Left renal pelvis (tissue), 4 donors: ENCODE data around the gene SNRK. TPM values are rescaled to one million over a fixed set of nuclear protein-coding genes. Genes with fewer than 3 reads are reported as not detected.

Source experiments
- DNase-seq, 4 donors: peaks; one replicate each; pipeline ENCODE4 v3.0.0-alpha.2; 2013; ENCODE audit warnings: low read depth in 4 of 4, low spot score in 3 of 4
- polyA plus RNA-seq, 4 donors: library from polyadenylated mRNA; unstranded; fragments of 120-200 nt; gene quantifications; one replicate each; pipeline ENCODE4 v1.2.1, GENCODE V29; 2013; ENCODE audit not compliant: insufficient read length in 4 of 4

SNRK gene
- polyA plus RNA-seq, 4 donors: 31.0 to 59.5 (median 52.3) TPM

DNA sequence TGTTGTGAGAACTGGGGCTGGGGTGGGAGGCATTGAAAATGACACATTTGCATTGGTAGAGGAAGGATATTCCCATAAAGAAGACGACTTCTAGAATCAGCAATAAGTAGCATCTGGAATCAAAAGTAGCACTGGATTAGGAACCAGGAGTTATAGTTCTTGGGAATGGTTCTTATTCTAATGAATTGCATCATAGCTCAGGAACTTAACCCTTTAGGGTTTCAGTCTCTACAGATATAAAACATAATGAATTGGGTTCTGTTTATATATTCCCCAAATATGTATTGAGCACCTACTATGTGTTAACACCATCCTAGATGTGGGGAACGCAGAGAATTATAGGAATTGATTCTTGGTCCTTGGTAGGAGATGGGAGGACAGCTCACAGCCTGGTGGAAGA is 16.3 kb upstream of the SNRK start:
- no peak for DNase-seq

DNA sequence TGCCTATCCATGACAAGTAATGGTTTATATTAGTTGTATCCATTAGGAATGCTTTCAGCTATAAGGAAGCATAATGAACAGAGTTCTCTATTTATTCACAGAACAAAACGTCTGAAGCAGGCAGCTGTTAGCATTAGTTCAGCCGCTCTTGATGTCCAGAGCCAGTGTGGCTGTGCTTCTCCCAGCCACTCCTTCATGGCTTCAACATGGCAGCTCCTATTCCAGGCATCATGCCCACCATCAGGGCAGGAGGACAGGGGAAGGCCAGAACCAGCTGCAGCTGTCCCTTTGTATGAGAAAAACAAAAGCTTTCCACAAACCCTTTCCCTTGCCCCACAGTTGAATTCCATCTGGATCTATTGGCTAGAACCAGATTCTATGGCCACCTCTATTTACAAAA is 12.9 kb upstream of the SNRK start:
- no peak for DNase-seq

DNA sequence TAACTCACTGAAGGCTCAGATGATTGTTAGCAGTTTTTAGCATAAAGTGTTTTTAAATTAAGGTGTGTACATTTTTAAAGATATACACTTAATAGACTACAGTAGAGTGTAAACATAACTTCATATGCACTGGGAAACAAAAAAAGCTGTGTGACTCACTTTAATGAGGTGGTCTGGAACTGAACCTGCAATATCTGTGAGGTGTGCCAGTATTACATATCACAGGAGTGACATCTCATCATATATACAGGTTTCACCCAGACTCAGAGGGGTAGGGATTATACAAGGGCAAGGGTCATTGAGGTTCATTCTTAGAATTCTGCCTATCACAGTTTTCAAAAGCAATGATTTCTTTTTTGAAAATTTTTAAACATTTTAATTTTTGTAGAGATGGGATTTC is 7.3 kb upstream of the SNRK start:
- no peak for DNase-seq

DNA sequence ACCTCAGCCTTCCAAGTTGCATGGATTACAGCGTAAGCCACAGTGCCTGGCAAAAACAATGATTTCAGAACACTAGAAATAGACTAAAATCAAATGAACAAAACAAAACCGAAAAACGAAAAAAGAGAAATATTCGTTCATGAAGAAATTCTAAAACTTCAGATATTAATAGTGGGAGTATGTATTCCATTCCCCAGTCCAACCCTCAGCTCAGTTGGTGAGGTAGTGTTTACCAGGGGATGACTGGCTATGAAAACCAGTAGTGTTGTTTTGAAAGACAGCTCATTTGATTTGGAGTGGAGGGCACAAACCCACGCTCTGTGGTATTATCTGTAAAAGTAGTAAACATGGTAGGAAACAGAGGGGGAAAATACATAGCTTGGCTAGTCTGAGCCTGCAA is 6.8 kb upstream of the SNRK start:
- DNase-seq: no peak

DNA sequence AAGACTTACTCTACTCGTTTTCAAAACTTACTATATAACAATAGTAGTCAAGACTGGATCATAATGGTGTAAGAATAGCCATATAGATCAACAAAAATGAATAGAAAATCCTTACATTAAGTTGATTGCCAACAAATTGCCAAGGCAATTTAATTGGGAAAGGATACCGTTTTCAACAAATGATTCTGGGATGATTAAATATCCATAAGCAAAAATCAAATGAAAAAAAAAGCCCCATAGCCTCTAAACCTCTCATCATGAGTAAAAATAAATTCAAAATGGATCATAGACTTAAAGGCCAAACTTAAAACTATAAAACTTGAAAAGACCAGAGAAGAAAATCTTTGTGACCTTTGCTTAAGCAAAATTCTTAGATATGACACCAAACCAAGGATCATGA is 5.3 kb upstream of the SNRK start:
- no peak for DNase-seq

DNA sequence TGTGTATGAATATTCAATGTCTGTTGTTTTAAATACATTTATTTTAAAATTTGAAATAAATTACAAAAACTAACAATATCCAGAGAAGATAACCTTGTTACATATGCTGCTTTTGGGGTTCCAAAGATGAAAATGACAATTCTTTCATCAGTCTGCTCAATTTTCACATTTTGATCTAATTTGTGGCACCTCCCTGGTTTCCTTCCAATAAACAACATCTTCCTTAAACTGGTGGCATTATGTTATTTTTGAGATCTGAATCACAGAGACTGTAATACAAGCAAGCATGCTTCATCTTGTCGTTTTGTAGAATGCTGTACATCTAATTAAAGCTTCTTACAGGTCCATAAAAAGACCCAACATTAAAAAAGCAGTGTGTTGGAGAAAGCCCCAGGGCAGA is 2.2 kb upstream of the SNRK start:
- DNase-seq: no peak

DNA sequence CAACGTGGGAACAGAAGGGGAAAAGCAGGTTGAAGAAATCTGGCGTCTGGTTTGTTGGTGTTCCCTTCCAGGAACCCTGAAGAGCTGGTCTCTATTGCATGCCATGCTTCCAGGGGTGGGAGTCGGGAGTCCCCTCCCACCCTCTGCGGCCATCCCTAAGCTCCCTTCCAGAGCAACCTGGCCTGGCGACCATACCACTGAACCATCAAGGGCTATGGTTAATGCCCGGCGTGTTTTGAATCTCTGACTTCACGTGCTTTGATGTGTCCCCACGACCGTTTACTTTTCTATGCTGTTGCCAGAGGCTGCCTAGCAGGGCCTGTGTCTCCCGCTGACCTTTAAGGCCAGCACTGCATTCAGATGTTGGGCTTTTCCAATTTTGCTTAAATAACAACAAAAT is 696 bp upstream of the SNRK start:
- DNase-seq: no peak

DNA sequence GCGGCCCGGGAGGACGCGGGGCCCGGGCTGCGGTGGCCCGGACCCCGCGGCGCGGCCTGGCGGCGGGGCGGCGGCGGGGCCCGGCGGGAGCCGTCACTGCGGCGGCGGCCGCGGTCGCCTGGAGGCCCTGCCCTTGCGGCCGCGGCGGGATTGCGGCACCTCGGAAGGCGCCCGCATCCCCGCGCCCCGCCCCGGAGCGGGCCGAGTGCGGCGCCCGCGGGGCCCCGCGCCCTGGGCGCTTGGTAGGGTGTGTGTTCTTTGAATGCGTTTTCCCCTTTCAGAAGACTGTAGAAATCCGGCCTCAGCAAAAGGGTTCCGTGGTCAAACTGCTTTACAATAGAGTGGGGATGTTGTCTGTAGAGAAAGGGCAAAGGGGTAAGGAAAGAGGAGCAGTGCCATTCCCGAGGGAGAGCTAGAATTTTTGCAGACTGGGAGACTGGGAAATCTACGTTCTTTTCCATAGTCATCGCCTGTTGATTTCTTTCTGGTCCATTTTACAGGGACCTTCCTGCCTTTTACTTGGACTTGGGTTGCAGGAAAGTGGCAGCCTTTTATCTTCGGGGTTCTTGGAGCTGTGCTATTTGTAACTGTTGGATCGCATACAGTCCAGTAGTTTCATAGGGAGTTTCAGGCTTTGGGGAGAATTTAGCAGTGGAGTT is 630 bp downstream of the SNRK start:
- peak in 1 of 4 donors; percentile 16 for DNase-seq

DNA sequence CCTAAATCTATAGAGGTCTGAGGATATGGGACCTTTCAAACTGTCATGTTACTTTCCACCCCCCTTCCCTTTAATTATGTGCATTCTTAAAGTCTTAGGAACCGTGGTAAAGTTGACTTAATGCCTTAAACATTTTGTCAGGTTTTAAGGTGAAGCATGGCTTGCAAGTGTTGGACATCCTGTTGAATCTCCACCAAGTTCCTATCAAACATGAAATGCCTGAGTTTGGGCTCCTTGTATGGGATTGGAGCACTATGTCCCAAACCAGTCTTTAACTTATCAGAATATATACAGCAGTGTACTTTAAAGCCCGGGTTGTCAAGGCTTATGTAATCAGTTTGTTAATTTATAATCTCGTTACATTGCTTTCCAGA is 1.1 kb downstream of the SNRK start:
- no peak for DNase-seq

DNA sequence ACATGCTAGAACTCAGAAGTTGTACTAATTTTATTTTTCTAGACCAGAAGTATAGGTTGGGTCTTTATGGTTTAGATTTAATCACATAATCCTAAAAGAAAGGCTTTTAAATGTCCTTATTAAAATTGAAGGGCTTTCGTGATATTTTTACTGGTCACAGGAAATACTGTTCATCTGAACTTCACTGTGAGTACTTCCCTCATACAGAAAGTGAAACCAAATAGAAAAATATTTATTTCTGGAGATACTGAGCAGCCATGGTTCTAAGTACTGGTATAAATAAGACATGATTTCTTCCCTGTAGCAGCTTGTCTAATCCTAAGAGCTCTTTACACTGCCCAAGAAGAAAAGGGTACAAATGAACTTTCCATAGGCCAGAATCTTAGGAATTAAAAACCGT is 2.0 kb downstream of the SNRK start:
- DNase-seq: no peak

DNA sequence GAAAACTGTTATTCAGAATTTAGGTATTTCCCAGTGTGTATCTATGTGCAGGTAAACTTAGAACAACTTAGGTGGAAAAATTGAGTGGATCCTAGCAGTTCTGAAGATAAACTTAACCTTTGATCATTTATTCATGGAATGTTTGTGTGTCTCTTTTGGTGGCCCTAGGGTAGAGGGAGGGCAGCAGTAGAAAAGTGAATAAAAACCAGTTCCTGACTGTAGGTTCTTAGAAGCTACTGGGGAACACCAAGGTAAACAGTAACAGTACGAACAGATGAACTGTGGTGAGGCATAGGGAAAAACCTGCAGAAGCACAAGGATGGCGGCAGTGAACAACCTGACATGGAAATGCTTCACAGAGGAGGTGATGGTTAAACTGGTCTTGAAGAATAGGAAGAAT is 2.5 kb downstream of the SNRK start:
- no peak for DNase-seq

DNA sequence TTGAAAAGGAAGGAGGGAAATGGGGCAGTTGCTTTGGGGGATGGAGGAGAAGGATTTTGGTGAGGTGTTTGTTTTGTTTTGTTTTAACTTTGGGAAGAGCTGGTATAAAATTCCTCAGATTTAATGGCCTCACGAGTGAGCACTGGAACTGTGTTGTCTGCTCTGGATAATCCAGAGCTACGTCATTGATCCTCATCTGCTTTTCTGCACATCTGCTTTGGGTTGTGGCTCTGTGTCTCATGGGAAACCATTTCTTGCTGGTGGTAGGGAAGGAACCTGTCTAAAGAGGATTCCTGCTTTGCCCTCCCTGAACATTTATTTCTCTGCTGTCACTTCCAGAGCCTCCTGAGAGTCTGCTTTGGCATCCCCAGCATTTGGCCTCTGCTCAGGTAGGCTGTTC is 3.1 kb downstream of the SNRK start:
- no peak for DNase-seq

DNA sequence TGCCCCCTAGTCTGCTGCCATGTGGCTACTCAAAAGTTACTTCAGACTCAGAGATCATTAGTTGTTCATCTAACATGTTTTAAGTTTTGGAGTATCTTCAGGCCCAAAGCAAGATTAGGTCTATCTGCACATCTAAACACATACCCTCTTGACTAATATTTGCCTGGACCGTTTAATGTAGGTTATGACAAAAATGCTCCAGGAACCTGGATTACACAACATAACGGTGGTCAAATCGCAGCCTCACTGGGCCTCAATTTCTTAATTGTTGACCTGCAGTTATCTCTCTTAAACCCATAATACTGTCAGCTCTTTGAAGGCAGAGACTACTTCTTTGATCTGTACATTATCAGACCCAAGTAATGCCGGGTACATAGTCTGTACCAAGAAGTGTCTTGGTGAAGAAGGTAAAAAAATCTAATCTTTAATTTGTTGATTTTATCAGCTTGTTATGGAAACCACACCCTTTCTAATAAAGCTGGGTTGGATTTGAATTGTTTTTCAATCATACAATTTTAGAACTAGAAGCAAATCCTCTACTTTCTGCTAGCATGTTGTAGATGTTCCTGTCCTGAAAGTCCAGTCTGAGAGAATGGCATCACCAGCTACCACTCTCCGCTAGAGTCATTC is 3.6 kb downstream of the SNRK start:
- no peak for DNase-seq

DNA sequence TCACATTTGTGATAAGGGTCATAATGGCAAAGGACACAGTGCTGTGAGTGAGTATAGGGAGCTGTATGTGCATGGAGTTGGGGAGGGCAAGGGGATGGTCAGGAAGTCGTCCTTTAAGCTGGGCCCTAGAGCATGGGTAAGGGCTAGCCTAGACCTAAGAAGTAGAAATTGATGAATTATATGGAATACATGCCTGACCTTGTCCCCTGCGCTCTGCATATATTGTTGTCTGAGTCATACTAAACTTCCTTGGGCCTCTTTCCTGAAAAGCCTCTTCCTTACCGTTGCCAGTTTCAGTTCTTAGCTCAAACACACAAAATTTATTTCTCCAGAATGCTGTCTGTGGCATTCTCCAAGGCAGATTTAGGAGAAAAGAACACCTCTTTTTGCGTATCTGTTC is 4.6 kb downstream of the SNRK start:
- DNase-seq: no peak

DNA sequence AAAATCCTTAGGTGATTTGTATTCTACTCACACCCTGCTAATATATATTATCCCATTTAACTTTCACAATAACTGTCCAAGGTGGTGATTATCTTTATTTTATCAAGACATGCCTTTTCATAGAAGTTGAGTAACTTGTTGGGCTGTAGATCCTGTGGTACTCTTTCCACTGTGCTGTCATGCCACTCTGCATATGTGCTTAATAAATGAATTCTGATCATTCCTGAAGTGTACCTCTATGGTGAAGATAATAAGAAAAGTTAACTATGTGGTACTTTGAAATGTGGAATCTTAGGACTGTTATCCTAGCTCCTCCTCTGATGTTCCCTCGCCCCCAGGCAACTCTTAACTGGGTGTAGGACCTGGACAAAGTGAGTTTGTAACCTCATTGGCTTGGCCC is 5.2 kb downstream of the SNRK start:
- no peak for DNase-seq

DNA sequence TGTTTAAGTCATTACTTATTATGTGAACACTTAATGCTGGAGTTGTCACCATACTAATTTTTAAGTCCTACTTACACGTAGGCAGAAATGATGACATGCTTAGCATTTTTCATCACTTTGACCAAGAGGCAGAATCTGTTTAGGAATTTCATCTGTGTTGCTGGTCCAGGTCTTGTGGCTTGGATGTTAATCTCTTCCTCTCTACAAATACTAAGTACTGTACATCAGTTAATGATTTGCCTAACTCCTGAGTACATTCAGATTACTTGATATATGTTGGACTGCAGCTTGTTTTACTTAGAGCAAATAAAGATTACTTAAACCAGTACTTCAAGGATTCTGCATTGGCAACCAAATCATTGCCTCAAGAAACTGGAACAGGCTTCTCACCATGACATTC is 8.6 kb downstream of the SNRK start:
- no peak for DNase-seq

DNA sequence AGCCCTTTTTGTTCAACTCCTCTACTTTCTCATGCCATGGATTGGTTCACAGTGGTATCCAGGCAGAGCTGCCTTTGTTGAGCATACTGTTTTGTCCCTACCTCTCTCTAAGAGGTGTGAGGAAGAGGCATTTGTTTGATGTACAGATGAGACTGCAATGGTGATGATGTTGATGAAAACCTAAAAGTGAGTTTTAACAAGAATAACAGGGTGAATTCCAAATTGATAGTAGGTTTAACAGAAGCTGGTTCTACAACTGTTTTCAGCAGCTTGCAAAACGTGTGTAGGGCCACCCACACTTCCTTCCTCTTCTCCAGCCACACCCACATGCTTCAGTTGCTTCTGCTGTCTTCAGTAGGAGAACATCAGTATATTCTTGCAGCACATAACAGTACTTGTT is 10.2 kb downstream of the SNRK start:
- DNase-seq: no peak

DNA sequence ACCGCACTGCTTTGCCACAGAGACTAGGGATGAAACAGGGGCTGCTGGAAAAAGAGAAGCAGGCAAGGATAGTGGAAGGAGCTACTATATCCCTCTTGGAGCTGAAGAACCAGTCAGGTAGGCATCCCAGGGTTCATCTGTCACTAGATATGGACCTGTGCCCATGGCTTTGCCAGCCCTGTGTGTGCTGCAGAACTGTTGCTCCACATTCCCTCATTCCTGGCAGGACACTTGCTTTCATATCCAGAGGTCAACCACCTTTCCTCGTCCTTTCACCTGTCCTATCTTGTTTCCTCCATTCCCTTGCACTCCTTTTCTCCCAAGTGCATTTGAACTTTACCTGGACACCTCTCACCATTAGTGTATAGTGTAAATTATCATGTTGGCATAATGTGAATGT is 12.0 kb downstream of the SNRK start:
- no peak for DNase-seq

DNA sequence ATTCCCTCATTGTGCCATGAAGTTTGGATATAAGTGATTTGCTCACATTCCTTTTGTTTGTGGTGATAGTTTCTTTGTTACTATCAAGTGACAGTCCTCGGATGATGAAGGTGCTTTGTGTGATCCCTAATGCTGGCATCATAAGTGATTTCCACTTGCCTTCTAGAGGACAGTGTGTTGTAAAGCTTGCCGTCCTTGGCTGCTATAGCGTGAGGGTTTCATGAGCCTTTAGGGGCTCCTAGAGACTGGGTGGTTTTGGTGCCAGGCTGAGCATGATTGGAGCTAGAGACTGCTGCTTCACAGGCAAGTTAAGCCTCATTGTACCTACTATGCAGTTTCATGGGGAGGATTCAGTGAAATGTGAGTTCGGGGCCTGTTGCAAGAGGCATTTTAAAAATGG is 12.4 kb downstream of the SNRK start:
- DNase-seq: no peak

DNA sequence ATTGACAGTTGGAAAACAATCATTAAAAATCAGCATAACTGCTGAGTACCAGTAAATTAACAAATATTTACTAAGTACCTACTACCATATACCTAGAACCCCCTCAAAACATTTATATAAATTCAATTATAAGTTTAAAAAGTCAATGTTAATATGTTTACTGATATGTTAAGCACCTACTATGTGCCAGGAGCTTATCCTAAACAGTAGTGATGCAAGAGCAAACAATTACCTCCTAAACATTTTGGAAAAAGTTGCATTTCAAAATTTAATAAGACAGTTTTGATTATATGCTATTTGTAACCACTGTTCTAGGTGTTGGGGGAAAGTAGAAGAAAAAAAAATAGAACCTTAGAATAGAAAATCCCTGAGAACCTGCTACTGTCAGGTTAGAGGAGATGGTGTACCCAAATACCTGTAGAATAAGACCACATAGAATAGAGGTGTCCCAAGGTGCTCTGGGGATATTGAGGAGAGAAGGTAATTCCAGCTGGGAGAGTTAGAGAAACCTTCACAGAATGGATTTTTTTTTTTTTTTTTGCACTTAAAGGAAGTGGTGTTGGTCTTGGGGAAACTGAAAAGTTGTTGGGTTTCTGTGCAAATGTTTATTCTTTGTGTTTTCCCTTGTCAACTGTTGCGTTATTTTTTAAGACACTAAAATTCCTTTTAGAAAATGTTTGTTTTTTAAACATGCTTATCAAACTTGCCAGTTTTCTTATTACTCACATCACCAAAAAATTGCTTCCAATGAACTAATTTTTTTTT is 16.0 kb downstream of the SNRK start:
- no peak for DNase-seq

DNA sequence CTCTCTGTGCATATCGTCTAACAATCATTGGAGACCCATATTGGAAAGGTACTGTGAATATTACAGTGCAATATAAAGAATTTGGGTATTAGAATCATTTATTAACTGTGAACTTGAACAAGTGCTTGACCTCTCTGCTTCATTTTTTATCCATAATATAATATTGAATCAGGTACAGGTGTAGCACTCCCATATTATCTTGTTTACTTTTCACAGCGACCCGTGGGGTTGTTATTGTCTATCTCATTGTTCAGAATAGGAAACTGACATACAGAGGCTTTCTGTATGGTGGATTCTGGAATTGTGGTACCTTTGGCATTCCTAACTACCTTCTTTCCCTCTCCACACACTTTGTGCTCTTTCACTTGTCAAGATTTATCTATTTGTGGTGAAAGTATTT is 17.8 kb downstream of the SNRK start:
- DNase-seq: no peak

DNA sequence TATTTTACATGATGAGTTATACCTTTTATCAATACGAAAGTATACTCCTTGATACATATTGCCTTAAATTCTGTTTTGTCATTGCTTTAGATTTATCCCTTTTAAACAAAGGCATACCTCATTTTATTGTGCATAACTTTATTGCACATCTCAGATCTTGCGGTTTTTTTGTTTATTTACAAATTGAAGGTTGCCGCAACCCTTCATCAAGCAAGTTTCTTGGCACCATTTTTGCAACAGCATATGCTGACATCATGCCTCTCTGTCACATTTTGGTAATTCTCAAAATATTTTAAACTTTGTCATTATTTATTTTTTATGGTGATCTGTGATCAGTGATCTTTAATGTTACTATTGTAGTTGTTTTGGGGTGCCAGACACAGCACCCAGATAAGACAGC is 20.9 kb downstream of the SNRK start:
- DNase-seq: no peak
